Smooth muscle cell (in vitro differentiated cells): ENCODE data around the gene EPS8L1. TPM values are rescaled to one million over a fixed set of nuclear protein-coding genes. Genes with fewer than 3 reads are reported as not detected.

ENCODE experiments used
- DNase-seq: peaks from one replicate; lab custom pipeline; 2025; ENCODE audit not compliant: unreplicated experiment; lab: John Stamatoyannopoulos, UW
- H2AFZ ChIP-seq: fragments of 200-600 bp; sonication (generic); 2 replicates; pipeline ENCODE4 v1.6.0; 2016; ENCODE audit warnings: antibody characterized with exemption, low read depth, mild to moderate bottlenecking
- H3F3A ChIP-seq: fragments of 200-600 bp; sonication (generic); 2 replicates; pipeline ENCODE4 v1.6.0; 2017; ENCODE audit warnings: antibody characterized with exemption, low read depth
- H3K27ac ChIP-seq: fragments of 200-600 bp; sonication (generic); 2 replicates; pipeline ENCODE4 v1.5.1; 2016; ENCODE audit warnings: low read depth, mild to moderate bottlenecking
- H3K27me3 ChIP-seq: fragments of 200-600 bp; sonication (generic); 2 replicates; pipeline ENCODE4 v1.6.1; 2016; ENCODE audit warnings: low read depth, mild to moderate bottlenecking
- H3K36me3 ChIP-seq: fragments of 200-600 bp; sonication (generic); 2 replicates; pipeline ENCODE4 v1.5.1; 2016; ENCODE audit warnings: low read depth
- H3K4me1 ChIP-seq: fragments of 200-600 bp; sonication (generic); 2 replicates; pipeline ENCODE4 v1.5.1; 2016; ENCODE audit warnings: low read depth
- H3K4me2 ChIP-seq: fragments of 200-600 bp; sonication (generic); 2 replicates; pipeline ENCODE4 v1.6.0; 2016; ENCODE audit warnings: mild to moderate bottlenecking
- H3K4me3 ChIP-seq: fragments of 200-600 bp; sonication (generic); 2 replicates; pipeline ENCODE4 v1.5.1; 2016; ENCODE audit warnings: mild to moderate bottlenecking
- H3K79me2 ChIP-seq: fragments of 200-600 bp; sonication (generic); 2 replicates; pipeline ENCODE4 v1.6.0; 2016; ENCODE audit warnings: low read depth, mild to moderate bottlenecking
- H3K9ac ChIP-seq: fragments of 200-600 bp; sonication (generic); 2 replicates; pipeline ENCODE4 v1.6.0; 2016; ENCODE audit warnings: low read depth
- H3K9me3 ChIP-seq: fragments of 200-600 bp; sonication (generic); replicated peaks from 2 replicates; pipeline ENCODE4 v1.5.1; 2016; ENCODE audit warnings: low read depth
- H4K20me1 ChIP-seq: fragments of 200-600 bp; sonication (generic); 2 replicates; pipeline ENCODE4 v1.6.0; 2016; ENCODE audit warnings: low read depth
- CTCF ChIP-seq: fragments of 200-600 bp; sonication (generic); IDR thresholded peaks from 2 replicates; pipeline ENCODE4 v1.5.1; 2017; ENCODE audit warnings: borderline replicate concordance, mild to moderate bottlenecking, antibody characterized with exemption; ENCODE audit not compliant: insufficient read depth, poor library complexity, severe bottlenecking
- WGBS: methylation state at CpG from one replicate; pipeline ENCODE4 v1.1.7; 2016; ENCODE audit warnings: low lambda C conversion rate; 5-methylcytosine and 5-hydroxymethylcytosine counted together
- polyA plus RNA-seq: library from polyadenylated mRNA; unstranded; fragments of >200 nt; fragmentation: Nextera tagmentation; extraction: Ambion mirVana; gene quantifications from 2 replicates; pipeline ENCODE4 v1.2.1, GENCODE V29; 2016
- total RNA-seq: library from RNA; depleted of rRNA; stranded (reverse); fragments of >200 nt; gene quantifications from 2 replicates; pipeline ENCODE4 v1.2.3, GENCODE V29; 2014

The EPS8L1 gene
- total and polyA plus RNA-seq, 2 experiments from 2014 or later, result 16.8 to 32.9 TPM

GRCh38 chr19:55115446-55116065 lies 39.9 kb downstream of the EPS8L1 start:
- Histone ChIP-seq H3K79me2 (peaks cover 50% of the 10 kb centered on the region), H3K9me3 (no peaks in the 10 kb centered on the region), H3K4me2 (peak overlapping the region; percentile 95), H3K36me3 (no peaks in the 10 kb centered on the region), H3K27me3 (no peaks in the 10 kb centered on the region), H3K4me3 (peak overlapping the region; percentile 76), H3F3A (no peaks in the 10 kb centered on the region), H3K4me1 (peaks cover 7% of the 10 kb centered on the region), H2AFZ (no peak overlapping the region), H3K9ac (peak overlapping the region; percentile 34), H3K27ac (no peak overlapping the region), H4K20me1 (peaks cover 62% of the 10 kb centered on the region)
- no peak for TF ChIP-seq CTCF
- WGBS, result 71% methylated on average over 13 of the region's 13 CpGs
- DNase-seq, result no peak

- Histone ChIP-seq H3K27ac (peak overlapping the region; percentile 17), H3K4me2 (peak overlapping the region; percentile 95), H3K4me1 (peaks cover 7% of the 10 kb centered on the region), H3K4me3 (peak overlapping the region; percentile 76), H3K36me3 (no peaks in the 10 kb centered on the region), H4K20me1 (peaks cover 55% of the 10 kb centered on the region), H3K27me3 (no peaks in the 10 kb centered on the region), H3K9ac (peak overlapping the region; percentile 83), H2AFZ (no peak overlapping the region), H3K9me3 (no peaks in the 10 kb centered on the region), H3K79me2 (peaks cover 50% of the 10 kb centered on the region), H3F3A (no peaks in the 10 kb centered on the region)
- TF ChIP-seq CTCF, result no peak
- WGBS, result 5% methylated on average over 25 of the region's 25 CpGs
- peak; percentile 13 for DNase-seq
Observed at GRCh38 chr19:55116232-55116858, 40.7 kb downstream of the EPS8L1 start.

GRCh38 chr19:55116859-55117662 lies 41.4 kb downstream of the EPS8L1 start, which contains the start of gene PPP1R12C:
TSS of gene PPP1R12C (minus strand) at chr19:55117637. CDS start at chr19:55117543, 94 bp downstream.
- Histone ChIP-seq H3K9me3 (no peaks in the 10 kb centered on the region), H3K4me2 (peak within 1 kb of the TSS; percentile 95), H3K27me3 (no peaks in the 10 kb centered on the region), H3K9ac (peak within 1 kb of the TSS; percentile 83), H3K4me1 (peaks cover 7% of the 10 kb centered on the region), H3K36me3 (no peaks in the 10 kb centered on the region), H2AFZ (peak within 1 kb of the TSS; percentile 87), H3F3A (no peaks in the 10 kb centered on the region), H4K20me1 (peaks cover 49% of the 10 kb centered on the region), H3K4me3 (peak within 1 kb of the TSS; percentile 76), H3K79me2 (peaks cover 48% of the 10 kb centered on the region), H3K27ac (peak within 1 kb of the TSS; percentile 40)
- WGBS, result 1% methylated on average over 32 of the region's 97 CpGs
- no peak for TF ChIP-seq CTCF
- DNase-seq, result no peak
